HUDEP-2 (cell line): ENCODE data around the gene LINC00632.
"Not testable (repeated sequence)": the region's sequence is repeated elsewhere in the genome, so short reads cannot be mapped to it uniquely, and the experiment has no call there.

Source experiments
- DNase-seq, 76 experiments: peaks; one replicate each; lab custom pipeline; 2025; ENCODE audit not compliant: unreplicated experiment in 76 of 76; lab: John Stamatoyannopoulos, UW

The LINC00632 gene

DNA sequence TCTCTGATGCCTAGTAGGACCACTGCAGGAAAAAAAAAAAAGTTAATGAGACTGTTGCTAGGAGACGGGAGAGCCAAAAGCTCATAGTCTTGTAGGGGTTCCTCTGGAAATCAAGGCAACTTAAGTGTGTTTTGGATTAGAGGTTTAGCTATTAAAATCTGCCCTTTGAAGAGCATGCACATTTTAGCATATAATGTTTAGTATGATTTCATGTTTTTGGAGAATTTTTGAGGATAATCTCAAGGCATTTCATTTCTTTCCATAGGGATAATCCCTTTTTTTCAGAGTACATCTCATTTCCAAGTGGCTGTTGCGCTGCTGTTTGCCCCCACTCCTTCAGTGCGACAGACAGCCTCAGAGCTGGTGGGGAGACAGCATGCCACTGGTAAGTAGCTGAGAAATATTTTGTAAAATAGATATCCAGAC lies at the start of gene LINC00632:
TSS of gene LINC00632 (plus strand) at position 339 of the 426 bp plus-strand sequence.
- no peak for DNase-seq

GRCh38 chrX:140661643-140662042 lies 47.9 kb upstream of the LINC00632 start:
- no peak for DNase-seq

GRCh38 chrX:140664939-140665338 lies 44.6 kb upstream of the LINC00632 start:
- DNase-seq: no peak

DNA sequence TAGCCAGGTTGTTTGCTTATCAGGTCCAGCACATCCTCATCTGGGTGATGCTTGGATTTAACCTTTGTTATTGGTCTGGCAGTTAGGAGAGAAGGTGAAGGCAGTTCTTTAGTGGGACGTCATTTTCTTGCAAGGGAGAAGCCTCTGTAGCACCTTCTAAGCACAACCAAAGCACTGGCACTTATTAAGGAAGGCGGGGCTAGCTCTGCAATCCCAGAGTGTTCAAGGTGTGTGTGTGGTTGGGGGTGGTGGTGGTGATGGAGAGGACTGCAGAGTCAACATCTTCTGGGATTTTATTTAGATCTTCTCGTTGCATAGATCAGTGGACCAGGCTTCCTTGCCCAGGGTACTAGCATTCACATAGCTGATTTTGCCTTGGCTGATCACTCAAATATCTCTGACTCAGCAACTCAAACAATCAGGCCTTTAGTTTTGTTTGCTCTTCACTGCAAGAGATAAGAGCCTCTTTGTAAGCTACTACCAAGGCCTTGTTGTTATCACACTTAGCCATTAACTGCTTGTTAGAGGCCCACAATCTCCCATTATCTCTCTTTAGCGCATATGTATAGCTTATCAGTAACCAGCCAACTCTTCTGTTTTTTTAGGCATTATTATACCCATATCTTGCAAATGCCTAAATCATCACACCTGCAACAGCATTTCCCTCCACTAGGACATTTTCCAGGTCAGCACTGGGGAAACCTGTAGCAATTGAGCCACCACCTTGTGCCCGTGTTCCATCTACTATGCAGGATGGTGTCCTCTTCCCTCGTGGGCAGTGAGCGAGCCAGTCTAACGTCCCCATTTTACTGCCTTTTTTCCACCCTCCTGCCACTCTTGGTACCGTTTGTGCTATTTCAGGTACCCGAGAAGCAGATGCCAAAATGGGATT lies 36.5 kb upstream of the LINC00632 start:
- DNase-seq: peak in 1 of 76 experiments; percentile 1

GRCh38 chrX:140687706-140688105 lies 21.9 kb upstream of the LINC00632 start:
- DNase-seq: no peak

GRCh38 chrX:140691596-140691995 lies 18.0 kb upstream of the LINC00632 start:
- not testable (repeated sequence) for DNase-seq

DNA sequence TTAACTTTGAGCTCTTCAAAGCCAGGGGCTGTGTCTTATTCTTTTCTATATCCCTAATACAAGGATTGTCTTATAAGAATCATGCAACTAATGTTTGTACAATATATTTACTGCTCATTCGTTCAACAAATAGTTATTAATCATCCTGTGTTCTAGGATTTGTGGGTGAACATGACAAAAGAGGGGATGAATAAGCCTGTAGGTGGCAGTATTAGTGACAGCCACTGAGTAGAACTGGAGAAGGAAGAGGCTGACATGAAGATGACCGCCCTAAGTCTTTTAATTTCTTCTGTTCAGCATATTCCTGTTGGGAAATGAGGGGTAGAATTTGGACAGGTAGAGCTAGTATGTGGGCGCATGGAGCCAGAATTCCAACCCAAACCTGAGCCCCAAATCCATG lies 11.9 kb upstream of the LINC00632 start:
- DNase-seq: no peak

GRCh38 chrX:140701480-140701879 lies 8.1 kb upstream of the LINC00632 start:
- peak in 3 of 76 experiments; percentile 0 for DNase-seq

DNA sequence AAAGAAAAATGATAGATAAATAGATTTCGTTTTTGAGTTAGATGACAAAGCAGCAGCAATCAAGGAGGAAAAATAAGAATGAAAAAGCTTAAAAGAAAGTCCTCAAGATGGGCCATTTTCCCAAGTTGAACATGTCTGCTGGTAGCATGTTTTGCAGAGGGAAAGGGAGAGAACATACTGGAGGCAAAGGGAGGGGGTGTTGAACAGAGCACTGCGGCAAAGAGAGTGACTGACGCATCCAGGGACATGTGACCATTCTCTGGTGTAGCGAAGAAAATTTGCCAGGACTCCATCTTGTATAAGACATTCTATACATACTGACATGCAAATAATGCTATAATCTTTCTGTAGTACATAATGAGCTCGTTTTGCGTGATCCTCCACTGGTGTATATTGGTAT lies 1.2 kb downstream of the LINC00632 start:
- DNase-seq: no peak

- DNase-seq: no peak
Measured at GRCh38 chrX:140711894-140712293, 2.3 kb downstream of the LINC00632 start.

DNA sequence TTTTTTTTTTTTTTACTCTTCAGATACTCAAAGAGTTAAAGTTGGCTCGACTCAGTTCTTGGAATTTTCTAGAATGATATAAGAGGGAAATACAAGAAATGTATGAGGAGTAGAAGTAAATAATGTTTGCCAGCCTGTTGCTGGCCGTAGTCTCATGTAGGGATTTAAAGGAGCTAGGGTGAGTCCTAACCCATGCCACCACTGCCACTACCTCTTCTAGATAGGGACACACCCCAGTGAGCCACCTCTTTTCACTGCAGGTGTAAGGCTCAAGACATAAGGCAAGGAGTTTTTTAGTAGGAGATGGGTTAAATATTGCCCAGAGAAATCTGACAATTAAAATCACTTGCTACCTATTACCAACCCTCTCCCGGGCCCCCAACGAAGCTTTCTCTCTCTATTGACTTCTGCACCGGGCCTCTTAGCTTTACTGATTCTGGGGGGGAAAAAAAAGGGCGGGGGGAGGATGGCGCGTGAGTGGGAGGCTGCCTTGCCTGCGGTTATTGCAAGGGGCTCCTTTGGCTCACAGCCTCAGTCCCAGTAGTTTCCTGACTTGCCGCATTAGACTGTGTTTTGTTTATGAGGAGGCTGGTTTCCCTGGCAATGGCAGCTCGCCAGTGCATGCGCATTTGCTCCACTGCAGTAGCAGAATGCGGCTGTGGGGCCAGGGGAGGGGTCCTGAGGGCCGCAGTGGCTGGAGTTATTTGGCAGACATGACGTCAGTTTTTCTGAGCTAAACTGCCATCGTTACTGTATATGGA lies 3.0 kb downstream of the LINC00632 start:
- DNase-seq: no peak

- DNase-seq: no peak
Measured at GRCh38 chrX:140713174-140713539, 3.6 kb downstream of the LINC00632 start.

DNA sequence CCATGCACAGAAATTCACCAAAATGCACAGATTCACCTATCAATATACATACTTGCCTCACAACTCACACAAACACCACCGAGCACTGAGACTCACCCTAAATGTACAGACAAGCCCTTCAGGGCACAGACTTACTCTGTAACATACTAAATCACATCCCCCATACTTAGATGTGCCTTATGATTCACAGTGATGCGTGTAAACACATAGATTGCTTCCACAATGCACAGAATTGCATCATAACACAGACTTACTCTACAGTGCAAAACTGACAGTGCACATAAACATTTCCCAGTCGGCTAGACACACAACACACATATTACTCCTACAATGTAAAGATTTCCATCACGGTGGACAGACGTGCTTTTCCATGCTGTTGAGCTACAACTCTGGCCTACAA lies 6.2 kb downstream of the LINC00632 start:
- no peak for DNase-seq

GRCh38 chrX:140723121-140723715 lies 13.7 kb downstream of the LINC00632 start:
- DNase-seq: no peak

DNA sequence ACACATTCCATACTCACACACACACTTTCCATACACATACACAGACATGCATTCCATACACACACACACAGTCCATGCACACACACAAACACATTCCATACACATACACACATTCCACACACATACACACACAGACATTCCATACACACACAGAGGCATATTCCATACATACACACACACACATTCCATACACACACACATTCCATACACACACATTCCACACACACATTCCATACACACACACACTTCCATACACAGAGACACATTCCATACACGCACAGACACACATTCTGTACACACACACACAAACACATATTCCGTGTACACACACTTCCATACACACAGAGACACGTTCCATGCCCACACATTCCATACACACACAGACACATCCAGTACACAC lies 14.8 kb downstream of the LINC00632 start:
- DNase-seq: no peak

DNA sequence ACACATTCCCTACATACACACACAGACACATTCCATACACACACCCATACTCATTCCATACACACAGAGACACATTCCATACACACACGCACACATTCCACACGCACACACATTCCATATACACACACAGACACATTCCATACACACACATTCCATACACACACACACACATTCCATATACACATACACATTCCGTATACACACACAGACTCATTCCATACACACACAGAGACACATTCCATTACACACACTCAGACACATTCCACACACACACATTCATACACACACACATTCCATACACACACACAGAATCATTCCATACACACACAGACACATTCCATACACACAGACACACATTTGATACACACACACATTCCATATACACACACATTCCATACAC lies 15.2 kb downstream of the LINC00632 start:
- DNase-seq: no peak

GRCh38 chrX:140725500-140725899 lies 15.9 kb downstream of the LINC00632 start:
- DNase-seq: no peak

DNA sequence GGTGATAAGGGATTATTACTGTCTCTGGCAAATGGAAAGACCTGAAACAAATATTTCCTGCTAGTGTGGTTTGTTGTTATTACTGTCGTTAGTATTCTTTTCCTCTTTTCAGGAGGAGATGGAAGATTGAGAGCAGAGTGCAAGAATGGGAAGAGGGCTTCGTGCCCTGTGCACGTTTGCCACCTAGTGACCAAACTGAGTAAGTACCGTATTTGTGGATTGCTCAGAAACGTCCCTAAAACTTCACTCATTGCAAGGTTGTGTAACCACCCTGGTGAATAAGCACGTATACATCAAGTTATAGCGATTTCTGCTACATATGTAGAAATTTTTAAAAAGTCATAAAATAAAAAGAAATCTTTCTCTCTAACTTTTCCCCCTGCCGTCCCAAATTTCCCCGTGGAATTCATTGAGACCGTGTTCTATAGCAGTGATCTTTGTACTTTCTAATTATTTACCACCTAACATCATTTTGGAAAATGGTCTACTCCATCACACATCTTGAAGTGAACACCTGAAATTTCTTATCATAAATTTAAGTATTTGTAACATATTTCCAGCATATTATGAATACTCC lies 24.3 kb downstream of the LINC00632 start:
- peak in 6 of 76 experiments; percentile 0 to 1 (median 0) for DNase-seq

GRCh38 chrX:140744085-140744484 lies 34.5 kb downstream of the LINC00632 start:
- DNase-seq: no peak

DNA sequence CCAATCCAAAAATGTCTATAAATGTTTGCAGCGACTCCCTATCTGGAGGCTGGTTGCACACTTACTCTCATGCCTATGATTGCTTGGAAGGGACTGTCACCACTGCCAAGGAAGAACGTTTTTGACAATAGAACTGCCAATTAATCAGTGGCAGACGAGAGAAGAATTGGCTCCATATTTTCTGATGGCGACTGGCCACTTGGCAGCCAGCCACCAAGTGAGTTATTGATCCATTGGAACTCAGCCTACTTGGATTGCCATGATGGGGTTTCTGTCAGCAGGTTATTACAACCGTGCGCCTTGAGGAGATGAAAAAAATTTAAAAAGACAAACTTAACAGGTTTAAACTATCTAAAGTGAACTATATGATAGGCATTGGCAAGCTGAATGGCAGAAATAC lies 47.4 kb downstream of the LINC00632 start:
- DNase-seq: no peak

DNA sequence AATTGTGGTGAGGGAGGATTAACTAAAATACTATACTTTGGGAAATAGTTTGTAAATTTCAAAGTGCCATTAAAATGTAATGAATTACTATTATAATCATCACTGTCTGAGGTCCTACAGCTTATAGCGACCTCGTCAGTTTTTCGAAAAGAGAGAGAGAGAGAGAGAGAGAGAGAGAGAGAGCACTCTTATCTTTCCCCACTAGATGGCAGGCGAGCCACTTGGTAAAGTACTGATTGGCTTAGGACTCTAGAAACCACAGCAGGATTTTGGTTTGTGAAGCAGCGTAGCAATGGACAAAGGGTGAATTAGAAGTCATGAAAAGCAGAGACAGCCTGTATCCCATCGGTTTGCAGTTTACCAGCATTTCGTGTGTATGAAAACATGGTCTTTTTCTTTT lies 52.5 kb downstream of the LINC00632 start:
- DNase-seq: peak in 14 of 76 experiments; percentile 0 to 10 (median 0)
